PC-9 (cell line): ENCODE data around the gene MSI2. TPM values are rescaled to one million over a fixed set of nuclear protein-coding genes. Genes with fewer than 3 reads are reported as not detected.

ENCODE experiments used
- BruUV-seq: library from RNA; stranded (reverse); fragments of 400-500 nt; replicated peaks from 2 replicates; lab custom pipeline; 2021; lab: Mats Ljungman, UMichigan
- CTCF ChIA-PET: fragments of 300-600 bp; sonication (Branson Sonifier 250); formaldehyde crosslinking; loops from one replicate; lab custom pipeline; 2022; ENCODE audit warnings: antibody characterized with exemption; lab: Charles Lee
- POLR2A ChIA-PET: fragments of 300-600 bp; sonication (Branson Sonifier 250); formaldehyde crosslinking; loops from one replicate; lab custom pipeline; 2022; ENCODE audit warnings: antibody characterized with exemption; ENCODE audit not compliant: unreplicated experiment; lab: Charles Lee
- DNase-seq, 2 experiments: peaks; one replicate each; pipeline versions ENCODE4 v3.0.0 to v3.0.0-alpha.2; 2015 to 2022; ENCODE audit warnings: mixed read lengths in 1 of 2
- H2AFZ ChIP-seq: fragments of 200-600 bp; sonication (generic); 2 replicates; pipeline ENCODE4 v1.8.1; 2017; ENCODE audit warnings: antibody characterized with exemption
- H3F3A ChIP-seq: fragments of 200-600 bp; sonication (generic); 2 replicates; pipeline ENCODE4 v1.8.1; 2017; ENCODE audit warnings: antibody characterized with exemption, mild to moderate bottlenecking, low read depth; ENCODE audit not compliant: insufficient read depth
- H3K27ac ChIP-seq: fragments of 200-600 bp; sonication (generic); 2 replicates; pipeline ENCODE4 v1.6.1; 2016; ENCODE audit warnings: mixed run types
- H3K27me3 ChIP-seq: fragments of 200-600 bp; sonication (generic); 2 replicates; pipeline ENCODE4 v1.6.1; 2016; ENCODE audit warnings: low read depth, mixed run types; ENCODE audit not compliant: insufficient read depth
- H3K36me3 ChIP-seq: fragments of 200-600 bp; sonication (generic); 2 replicates; pipeline ENCODE4 v1.6.1; 2016; ENCODE audit warnings: low read depth, mixed run types
- H3K4me1 ChIP-seq: fragments of 200-600 bp; sonication (generic); replicated peaks from 2 replicates; pipeline ENCODE4 v1.6.1; 2016; ENCODE audit warnings: mixed run types; ENCODE audit not compliant: insufficient read depth
- H3K4me2 ChIP-seq: fragments of 200-600 bp; sonication (generic); 2 replicates; pipeline ENCODE4 v1.6.1; 2017; ENCODE audit warnings: mixed run types
- H3K4me3 ChIP-seq: fragments of 200-600 bp; sonication (generic); 2 replicates; pipeline ENCODE4 v1.6.1; 2016; ENCODE audit warnings: mixed run types
- H3K79me2 ChIP-seq: fragments of 200-600 bp; sonication (generic); 2 replicates; pipeline ENCODE4 v1.6.1; 2017; ENCODE audit warnings: low read depth, mixed run types
- H3K9me2 ChIP-seq: fragments of 200-600 bp; sonication (generic); 2 replicates; pipeline ENCODE4 v1.8.1; 2017; ENCODE audit warnings: mild to moderate bottlenecking; ENCODE audit not compliant: insufficient read depth
- H3K9me3 ChIP-seq: fragments of 200-600 bp; sonication (generic); 2 replicates; pipeline ENCODE4 v1.8.1; 2016; ENCODE audit warnings: low read depth; ENCODE audit not compliant: insufficient read depth
- H4K20me1 ChIP-seq: fragments of 200-600 bp; sonication (generic); 2 replicates; pipeline ENCODE4 v1.8.1; 2017; ENCODE audit not compliant: insufficient read depth
- EZH2 ChIP-seq: fragments of 200-600 bp; sonication (generic); IDR thresholded peaks from 2 replicates; pipeline ENCODE4 v1.8.0; 2017; ENCODE audit warnings: antibody characterized with exemption, low read depth
- intact Hi-C: fragments of 100-400 bp; cut with micrococcal nuclease; formaldehyde crosslinking; loops from one replicate; pipeline ENCODE4 v1.10.0; 2022; ENCODE audit not compliant: unreplicated experiment
- total RNA-seq: library from RNA; stranded (reverse); gene quantifications from 2 replicates; pipeline ENCODE4 v1.2.3, GENCODE V29; 2021
- TF ChIP-seq, protein P1 (sequence below): fragments of 200-600 bp; sonication (generic); conservative IDR thresholded peaks from 2 replicates; pipeline ENCODE4 v1.6.1; 2017; ENCODE audit warnings: mixed run types, antibody characterized with exemption, mild to moderate bottlenecking, moderate library complexity

MSI2 gene
- total RNA-seq, 1 experiment from 2014 or later: 15.7 TPM

- H3K36me3 ChIP-seq: no peaks in the 10 kb centered on the region
- no peaks in the 10 kb centered on the region for H3K9me3 ChIP-seq
- no peaks in the 10 kb centered on the region for H3K27me3 ChIP-seq
- H3K27ac ChIP-seq: no peak overlapping the region
- H2AFZ ChIP-seq: no peak overlapping the region
- CTCF ChIA-PET: interaction anchor here (0.8 kb wide), 1 partner anchor 15 kb away, joined by 14 read pairs; no protein-coding TSS in a partner anchor
- H3K4me1 ChIP-seq: no peaks in the 10 kb centered on the region
- no TSS peak for BruUV-seq
- H3K9me2 ChIP-seq: no peaks in the 10 kb centered on the region
- no peak overlapping the region for H3K4me2 ChIP-seq
- TF ChIP-seq, protein P1, sequence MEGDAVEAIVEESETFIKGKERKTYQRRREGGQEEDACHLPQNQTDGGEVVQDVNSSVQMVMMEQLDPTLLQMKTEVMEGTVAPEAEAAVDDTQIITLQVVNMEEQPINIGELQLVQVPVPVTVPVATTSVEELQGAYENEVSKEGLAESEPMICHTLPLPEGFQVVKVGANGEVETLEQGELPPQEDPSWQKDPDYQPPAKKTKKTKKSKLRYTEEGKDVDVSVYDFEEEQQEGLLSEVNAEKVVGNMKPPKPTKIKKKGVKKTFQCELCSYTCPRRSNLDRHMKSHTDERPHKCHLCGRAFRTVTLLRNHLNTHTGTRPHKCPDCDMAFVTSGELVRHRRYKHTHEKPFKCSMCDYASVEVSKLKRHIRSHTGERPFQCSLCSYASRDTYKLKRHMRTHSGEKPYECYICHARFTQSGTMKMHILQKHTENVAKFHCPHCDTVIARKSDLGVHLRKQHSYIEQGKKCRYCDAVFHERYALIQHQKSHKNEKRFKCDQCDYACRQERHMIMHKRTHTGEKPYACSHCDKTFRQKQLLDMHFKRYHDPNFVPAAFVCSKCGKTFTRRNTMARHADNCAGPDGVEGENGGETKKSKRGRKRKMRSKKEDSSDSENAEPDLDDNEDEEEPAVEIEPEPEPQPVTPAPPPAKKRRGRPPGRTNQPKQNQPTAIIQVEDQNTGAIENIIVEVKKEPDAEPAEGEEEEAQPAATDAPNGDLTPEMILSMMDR: no peak
- no peak for TF ChIP-seq EZH2
- peak in 1 of 2 experiments; percentile 62 for DNase-seq
- H3K4me3 ChIP-seq: no peak overlapping the region
- intact Hi-C loops: no loop called here
- no peaks in the 10 kb centered on the region for H4K20me1 ChIP-seq
- H3K79me2 ChIP-seq: no peaks in the 10 kb centered on the region
- no peaks in the 10 kb centered on the region for H3F3A ChIP-seq
- POLR2A ChIA-PET: interaction anchor here (0.6 kb wide), 1 partner anchor 31 kb away, joined by 5 read pairs; no protein-coding TSS in a partner anchor
Observed at GRCh38 chr17:57582881-57583756, 326.8 kb downstream of the MSI2 start.

- DNase-seq: no peak
- no TSS peak for BruUV-seq
- Histone ChIP-seq H2AFZ (no peak overlapping the region), H3K9me2 (no peaks in the 10 kb centered on the region), H3F3A (no peaks in the 10 kb centered on the region), H3K4me3 (no peak overlapping the region), H3K9me3 (no peaks in the 10 kb centered on the region), H3K27me3 (no peaks in the 10 kb centered on the region), H3K79me2 (no peaks in the 10 kb centered on the region), H3K4me2 (no peak overlapping the region), H3K4me1 (no peaks in the 10 kb centered on the region), H3K36me3 (no peaks in the 10 kb centered on the region), H3K27ac (no peak overlapping the region), H4K20me1 (no peaks in the 10 kb centered on the region)
- POLR2A ChIA-PET: interaction anchor here (0.6 kb wide), 1 partner anchor 32 kb away, joined by 5 read pairs; no protein-coding TSS in a partner anchor
- CTCF ChIA-PET: no interaction called here
- intact Hi-C loops: no loop called here
- no peak for TF ChIP-seq EZH2
- TF ChIP-seq, protein P1: no peak
Observed at GRCh38 chr17:57584050-57584551, 327.8 kb downstream of the MSI2 start.

- Histone ChIP-seq H3K4me1 (no peaks in the 10 kb centered on the region), H3K27me3 (no peaks in the 10 kb centered on the region), H3F3A (no peaks in the 10 kb centered on the region), H3K36me3 (no peaks in the 10 kb centered on the region), H3K4me3 (no peak overlapping the region), H3K4me2 (no peak overlapping the region), H3K9me3 (no peaks in the 10 kb centered on the region), H3K79me2 (no peaks in the 10 kb centered on the region), H3K27ac (no peak overlapping the region), H4K20me1 (no peaks in the 10 kb centered on the region), H2AFZ (no peak overlapping the region), H3K9me2 (no peaks in the 10 kb centered on the region)
- ChIA-PET CTCF (no interaction called here), POLR2A (interaction anchor here (0.5 kb wide), 1 partner anchor 28 kb away, joined by 3 read pairs; no protein-coding TSS in a partner anchor)
- no peak for TF ChIP-seq EZH2
- TF ChIP-seq, protein P1: no peak
- BruUV-seq: no TSS peak
- intact Hi-C loops: no loop called here
- no peak for DNase-seq
Observed at GRCh38 chr17:57585341-57586195, 329.2 kb downstream of the MSI2 start.
